Activated T-cell treated with anti-CD3 and anti-CD28 coated beads, Interleukin-2, amount 50 U/mL, for 24 hours (primary cell): ENCODE data around the gene OR6C2.
"Not testable (repeated sequence)": the region's sequence is repeated elsewhere in the genome, so short reads cannot be mapped to it uniquely, and the experiment has no call there.

Experiments
- DNase-seq: peaks from one replicate; pipeline ENCODE4 v3.0.0-alpha.2; 2020
- H3K27ac Mint-ChIP-seq: 2 replicates; pipeline ENCODE4 v1.8.0; 2020; ENCODE audit warnings: mild to moderate bottlenecking, mixed read lengths
- H3K27me3 Mint-ChIP-seq: 2 replicates; pipeline ENCODE4 v1.8.0; 2020; ENCODE audit warnings: mixed read lengths
- H3K36me3 Mint-ChIP-seq: 2 replicates; pipeline ENCODE4 v1.8.0; 2020; ENCODE audit warnings: low read depth, mixed read lengths
- H3K4me1 Mint-ChIP-seq: 2 replicates; pipeline ENCODE4 v1.8.0; 2020; ENCODE audit warnings: low read depth, mixed read lengths
- H3K4me3 Mint-ChIP-seq: 2 replicates; pipeline ENCODE4 v1.8.0; 2020; ENCODE audit warnings: mild to moderate bottlenecking, moderate library complexity, mixed read lengths
- H3K9me3 Mint-ChIP-seq: 2 replicates; pipeline ENCODE4 v1.8.0; 2020; ENCODE audit warnings: mixed read lengths

The OR6C2 gene

GRCh38 chr12:55443776-55444175 lies at the start of gene OR6C2:
TSS of gene OR6C2 (plus strand) at chr12:55444076. CDS start at chr12:55452214, 8,138 bp downstream.
- H3K4me1 Mint-ChIP-seq = no peaks in the 10 kb centered on the region
- H3K27me3 Mint-ChIP-seq = peaks cover 18% of the 10 kb centered on the region
- DNase-seq = no peak
- peaks cover 17% of the 10 kb centered on the region for H3K9me3 Mint-ChIP-seq
- no peaks in the 10 kb centered on the region for H3K36me3 Mint-ChIP-seq
- H3K4me3 Mint-ChIP-seq = no peak within 1 kb of the TSS
- H3K27ac Mint-ChIP-seq = no peak within 1 kb of the TSS

- Mint-ChIP-seq H3K27me3 (peaks cover 26% of the 10 kb centered on the region), H3K9me3 (no peaks in the 10 kb centered on the region), H3K27ac (no peak overlapping the region), H3K4me1 (no peaks in the 10 kb centered on the region), H3K4me3 (no peak overlapping the region), H3K36me3 (no peaks in the 10 kb centered on the region)
- no peak for DNase-seq
Measured at GRCh38 chr12:55396326-55396725, 47.5 kb upstream of the OR6C2 start.

GRCh38 chr12:55400229-55400628 lies 43.6 kb upstream of the OR6C2 start, which contains the start of gene OR6C65:
TSS of gene OR6C65 (plus strand) at chr12:55400529. CDS start at chr12:55400529, 0 bp downstream.
- Mint-ChIP-seq H3K36me3 (no peaks in the 10 kb centered on the region), H3K9me3 (no peaks in the 10 kb centered on the region), H3K27me3 (peaks cover 26% of the 10 kb centered on the region), H3K4me3 (no peak within 1 kb of the TSS), H3K4me1 (no peaks in the 10 kb centered on the region), H3K27ac (no peak within 1 kb of the TSS)
- DNase-seq = no peak

GRCh38 chr12:55407866-55408265 lies 36.0 kb upstream of the OR6C2 start:
- no peak for DNase-seq
- Mint-ChIP-seq H3K36me3 (no peaks in the 10 kb centered on the region), H3K9me3 (no peaks in the 10 kb centered on the region), H3K4me1 (no peaks in the 10 kb centered on the region), H3K27ac (no peak overlapping the region), H3K27me3 (peaks cover 3% of the 10 kb centered on the region), H3K4me3 (no peak overlapping the region)

- H3K9me3 Mint-ChIP-seq, H3K4me3 Mint-ChIP-seq, H3K27me3 Mint-ChIP-seq, DNase-seq, H3K36me3 Mint-ChIP-seq, H3K27ac Mint-ChIP-seq, H3K4me1 Mint-ChIP-seq: not testable (repeated sequence)
Measured at GRCh38 chr12:55409133-55409532, 34.7 kb upstream of the OR6C2 start.

GRCh38 chr12:55412138-55412537 lies 31.7 kb upstream of the OR6C2 start:
- not testable (repeated sequence) for DNase-seq, H3K36me3 Mint-ChIP-seq, H3K4me3 Mint-ChIP-seq, H3K9me3 Mint-ChIP-seq, H3K4me1 Mint-ChIP-seq, H3K27ac Mint-ChIP-seq
- peaks cover 32% of the 10 kb centered on the region for H3K27me3 Mint-ChIP-seq

GRCh38 chr12:55413498-55414388 lies 30.1 kb upstream of the OR6C2 start:
- H3K4me3 Mint-ChIP-seq, H3K4me1 Mint-ChIP-seq, DNase-seq, H3K9me3 Mint-ChIP-seq, H3K27ac Mint-ChIP-seq, H3K36me3 Mint-ChIP-seq: not testable (repeated sequence)
- H3K27me3 Mint-ChIP-seq = peaks cover 46% of the 10 kb centered on the region

- not testable (repeated sequence) for H3K4me3 Mint-ChIP-seq, H3K36me3 Mint-ChIP-seq, H3K9me3 Mint-ChIP-seq, DNase-seq, H3K4me1 Mint-ChIP-seq, H3K27ac Mint-ChIP-seq
- H3K27me3 Mint-ChIP-seq = peaks cover 50% of the 10 kb centered on the region
Measured at GRCh38 chr12:55414396-55414823, 29.5 kb upstream of the OR6C2 start.

GRCh38 chr12:55414889-55415288 lies 29.0 kb upstream of the OR6C2 start:
- not testable (repeated sequence) for DNase-seq, H3K4me1 Mint-ChIP-seq, H3K36me3 Mint-ChIP-seq, H3K27ac Mint-ChIP-seq, H3K9me3 Mint-ChIP-seq, H3K4me3 Mint-ChIP-seq
- peaks cover 55% of the 10 kb centered on the region for H3K27me3 Mint-ChIP-seq

GRCh38 chr12:55416961-55417360 lies 26.9 kb upstream of the OR6C2 start:
- H3K4me3 Mint-ChIP-seq = no peak overlapping the region
- no peak overlapping the region for H3K27ac Mint-ChIP-seq
- no peaks in the 10 kb centered on the region for H3K9me3 Mint-ChIP-seq
- H3K36me3 Mint-ChIP-seq = no peaks in the 10 kb centered on the region
- H3K27me3 Mint-ChIP-seq = peaks cover 59% of the 10 kb centered on the region
- DNase-seq = no peak
- peaks cover 6% of the 10 kb centered on the region for H3K4me1 Mint-ChIP-seq

GRCh38 chr12:55420307-55420962 lies 23.4 kb upstream of the OR6C2 start:
- no peak overlapping the region for H3K4me3 Mint-ChIP-seq
- H3K4me1 Mint-ChIP-seq = peaks cover 1% of the 10 kb centered on the region
- H3K27me3 Mint-ChIP-seq = peaks cover 53% of the 10 kb centered on the region
- H3K27ac Mint-ChIP-seq = no peak overlapping the region
- no peaks in the 10 kb centered on the region for H3K36me3 Mint-ChIP-seq
- H3K9me3 Mint-ChIP-seq = no peaks in the 10 kb centered on the region
- DNase-seq = no peak

- Mint-ChIP-seq H3K36me3 (no peaks in the 10 kb centered on the region), H3K4me3 (no peak within 1 kb of the TSS), H3K27ac (no peak within 1 kb of the TSS), H3K4me1 (no peaks in the 10 kb centered on the region), H3K9me3 (no peaks in the 10 kb centered on the region), H3K27me3 (peaks cover 23% of the 10 kb centered on the region)
- DNase-seq = no peak
Measured at GRCh38 chr12:55425954-55426353, 17.9 kb upstream of the OR6C2 start, which contains the start of gene OR6C76. TSS of gene OR6C76 (plus strand) at chr12:55426254. CDS start at chr12:55426254, 0 bp downstream.

GRCh38 chr12:55428331-55429243 lies 15.3 kb upstream of the OR6C2 start:
- Mint-ChIP-seq H3K4me1 (no peaks in the 10 kb centered on the region), H3K4me3 (no peak overlapping the region), H3K27me3 (peaks cover 31% of the 10 kb centered on the region), H3K9me3 (no peaks in the 10 kb centered on the region), H3K36me3 (no peaks in the 10 kb centered on the region), H3K27ac (no peak overlapping the region)
- DNase-seq = no peak

GRCh38 chr12:55441233-55441632 lies 2.6 kb upstream of the OR6C2 start:
- H3K9me3 Mint-ChIP-seq = peaks cover 17% of the 10 kb centered on the region
- not testable (repeated sequence) for H3K4me1 Mint-ChIP-seq, DNase-seq, H3K36me3 Mint-ChIP-seq, H3K4me3 Mint-ChIP-seq, H3K27ac Mint-ChIP-seq
- peaks cover 11% of the 10 kb centered on the region for H3K27me3 Mint-ChIP-seq
